Measurements from ENCODE around the gene PLXNA3.

Gene PLXNA3

DNA sequence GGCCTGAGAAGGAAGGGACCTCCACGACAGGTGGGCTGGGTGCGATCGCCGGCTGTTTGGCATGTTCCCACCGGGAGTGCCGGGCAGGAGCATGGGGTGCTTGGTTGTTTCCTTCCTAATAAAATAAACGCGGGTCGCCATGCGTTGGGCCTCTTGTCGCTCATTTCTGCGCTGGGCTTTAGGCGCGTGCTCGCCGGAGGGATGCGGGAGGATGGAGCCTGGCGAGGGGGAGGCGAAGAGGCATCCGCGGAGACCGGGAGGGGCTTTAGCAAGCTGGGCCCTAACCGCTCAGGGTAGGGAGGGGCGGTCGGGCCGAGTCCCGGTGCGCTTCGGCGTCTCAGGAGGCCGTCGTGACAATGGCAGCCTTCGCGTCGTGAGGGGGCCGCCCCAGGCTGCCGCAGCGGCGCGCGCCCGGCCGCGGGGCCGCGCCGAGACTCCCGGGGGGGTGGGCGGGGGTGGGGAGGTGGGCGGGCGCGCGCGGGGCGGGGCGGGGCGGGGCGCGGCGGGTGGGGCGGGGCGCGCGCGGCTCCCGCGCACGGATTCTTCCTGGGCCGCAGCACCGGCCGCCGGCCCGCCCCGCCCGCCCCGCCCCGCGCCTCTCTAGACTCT is 21.6 kb upstream of the PLXNA3 start:
- DNase-seq: peak; percentile 47

DNA sequence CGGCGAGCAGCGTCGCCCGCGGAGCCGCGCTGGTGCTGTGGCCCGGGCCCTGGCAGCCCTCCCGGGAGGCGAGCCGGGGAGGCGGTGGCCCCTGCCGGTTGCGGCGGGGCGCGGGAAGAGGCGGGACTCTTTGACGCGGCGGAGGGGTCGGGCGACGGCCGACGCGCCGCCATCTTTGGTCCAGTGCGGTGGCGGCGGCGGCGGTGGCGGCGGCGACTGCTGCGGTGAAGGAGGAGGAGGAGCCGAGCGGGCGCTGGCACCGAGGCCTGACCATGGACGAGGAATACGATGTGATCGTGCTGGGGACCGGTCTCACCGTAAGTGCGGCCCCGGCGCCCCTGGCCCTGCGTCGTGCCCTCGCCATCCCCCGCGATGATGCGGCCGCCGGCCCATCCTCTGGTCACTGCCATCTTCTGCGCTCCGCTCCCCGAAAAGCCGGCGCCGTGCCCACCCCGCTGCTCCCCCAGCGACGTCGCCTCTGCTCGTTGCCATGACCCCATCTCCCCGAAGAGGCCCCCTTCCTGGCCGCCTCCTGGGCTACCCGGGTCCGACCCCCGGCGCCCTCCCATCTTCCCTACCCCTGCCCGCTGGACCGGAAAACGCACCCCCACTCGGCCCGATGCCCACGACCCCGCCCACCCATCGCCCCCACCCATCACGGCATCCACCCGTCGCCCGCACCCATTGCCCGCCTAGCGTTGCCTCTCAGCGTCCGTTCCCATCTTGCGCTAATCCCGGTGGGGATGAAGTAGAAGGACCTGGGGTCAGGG is 20.9 kb upstream of the PLXNA3 start, which contains the start of gene GDI1:
GDI1 (plus strand) TSS at position 172 of the 770 bp plus-strand sequence; CDS start at position 273, 101 bp downstream.
- peak; percentile 43 for DNase-seq

- DNase-seq: no peak
Observed at GRCh38 chrX:154437971-154438893, 19.8 kb upstream of the PLXNA3 start.

DNA sequence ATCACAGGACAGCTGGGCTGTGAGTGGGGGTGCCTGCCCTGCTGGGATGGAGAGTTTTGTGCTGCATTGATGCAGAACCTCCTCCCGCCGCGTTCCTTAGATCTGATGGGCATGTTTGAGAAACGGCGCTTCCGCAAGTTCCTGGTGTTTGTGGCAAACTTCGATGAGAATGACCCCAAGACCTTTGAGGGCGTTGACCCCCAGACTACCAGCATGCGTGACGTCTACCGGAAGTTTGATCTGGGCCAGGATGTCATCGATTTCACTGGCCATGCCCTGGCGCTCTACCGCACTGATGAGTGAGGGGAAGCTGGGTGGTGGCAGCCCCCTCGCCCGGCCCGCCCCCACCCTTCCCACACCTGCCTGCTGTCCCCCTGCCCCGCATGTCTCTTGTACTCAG is 18.2 kb upstream of the PLXNA3 start:
- no peak for DNase-seq

- no peak for DNase-seq
Observed at GRCh38 chrX:154440623-154441357, 17.3 kb upstream of the PLXNA3 start.

GRCh38 chrX:154441564-154441963 is 16.5 kb upstream of the PLXNA3 start:
- no peak for DNase-seq

DNA sequence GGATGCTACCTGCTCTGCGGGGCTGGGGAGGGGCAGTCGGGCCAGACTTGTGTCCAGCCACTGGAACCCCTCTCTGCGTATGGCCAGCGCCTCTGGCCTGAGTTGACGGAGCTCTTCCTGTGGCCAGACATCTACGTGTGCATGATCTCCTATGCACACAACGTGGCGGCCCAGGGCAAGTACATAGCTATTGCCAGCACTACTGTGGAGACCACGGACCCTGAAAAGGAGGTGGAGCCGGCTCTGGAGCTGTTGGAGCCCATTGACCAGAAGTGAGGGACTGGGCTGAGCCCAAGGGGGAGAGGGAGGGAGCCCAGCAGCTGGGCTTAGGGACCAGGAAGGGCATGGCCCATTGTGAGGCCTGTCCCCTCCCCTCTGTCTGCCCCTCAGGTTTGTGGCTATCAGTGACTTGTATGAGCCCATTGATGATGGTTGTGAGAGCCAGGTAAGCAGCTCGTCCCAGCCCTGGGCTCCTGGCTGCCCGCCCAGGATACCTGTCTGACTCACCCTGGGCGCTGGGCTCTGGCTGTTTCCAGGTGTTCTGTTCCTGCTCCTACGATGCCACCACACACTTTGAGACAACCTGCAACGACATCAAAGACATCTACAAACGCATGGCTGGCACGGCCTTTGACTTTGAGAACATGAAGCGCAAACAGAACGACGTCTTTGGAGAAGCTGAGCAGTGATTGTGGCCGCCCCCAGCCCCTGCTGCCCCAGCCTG is 15.9 kb upstream of the PLXNA3 start:
- no peak for DNase-seq

DNA sequence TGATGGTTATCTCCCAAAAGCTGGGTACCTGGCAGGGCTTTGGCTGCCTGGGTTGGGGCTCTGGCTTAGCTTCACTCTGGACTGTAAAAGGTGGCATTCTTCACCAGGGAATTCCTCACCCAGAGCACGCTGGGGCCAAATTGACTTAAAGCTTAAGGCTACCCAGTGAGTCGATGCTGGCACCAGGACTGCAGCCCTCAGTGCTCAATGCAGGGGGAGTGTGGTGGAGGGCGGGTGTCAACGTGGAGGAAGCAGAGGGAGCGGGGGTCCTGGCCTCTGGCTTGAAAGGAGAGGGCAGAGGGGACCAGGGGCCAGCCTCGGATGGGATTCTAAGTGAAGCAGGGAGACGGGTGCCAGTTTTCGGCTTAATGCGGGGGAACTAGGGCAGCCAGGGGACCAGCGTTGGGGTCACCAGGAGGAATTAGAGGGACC is 14.6 kb upstream of the PLXNA3 start:
- DNase-seq: no peak

DNA sequence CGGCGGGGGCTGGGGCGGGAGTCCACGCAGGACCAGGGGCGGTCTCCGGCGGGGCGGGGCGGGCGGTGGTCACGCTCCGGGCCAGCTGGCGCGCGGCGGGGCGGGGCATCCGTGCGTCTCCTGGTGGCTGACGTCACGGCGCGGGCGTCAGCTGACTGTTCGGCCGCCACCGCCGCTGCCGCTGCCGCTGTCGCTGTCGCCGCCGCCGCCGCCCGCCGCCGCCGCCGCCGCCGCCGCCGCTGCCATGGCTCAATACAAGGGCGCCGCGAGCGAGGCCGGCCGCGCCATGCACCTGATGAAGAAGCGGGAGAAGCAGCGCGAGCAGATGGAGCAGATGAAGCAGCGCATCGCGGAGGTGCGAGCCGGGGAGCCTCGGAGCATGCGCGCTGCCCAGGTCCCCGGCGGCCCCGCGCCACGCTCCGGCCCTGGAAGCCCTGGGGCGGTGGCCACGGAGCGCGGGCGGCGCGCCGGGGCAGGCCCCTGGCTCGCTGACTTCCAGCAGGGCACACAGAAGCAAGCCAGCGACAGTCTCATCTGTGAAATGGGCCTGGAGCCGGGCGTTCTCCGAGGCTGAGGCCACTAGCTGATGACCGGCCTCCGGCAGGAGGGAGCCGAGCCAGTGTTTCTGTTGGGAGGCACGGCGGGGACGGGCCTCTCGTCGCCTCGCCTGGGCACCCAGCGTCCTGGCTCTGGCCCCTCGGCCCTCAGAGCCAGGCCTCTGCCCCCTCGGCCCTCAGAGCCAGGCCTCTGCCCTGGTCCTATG is 13.9 kb upstream of the PLXNA3 start, which contains the start of gene FAM50A:
FAM50A (plus strand) TSS at position 150 of the 763 bp plus-strand sequence; CDS start at position 245, 95 bp downstream.
- DNase-seq: peak; percentile 67

DNA sequence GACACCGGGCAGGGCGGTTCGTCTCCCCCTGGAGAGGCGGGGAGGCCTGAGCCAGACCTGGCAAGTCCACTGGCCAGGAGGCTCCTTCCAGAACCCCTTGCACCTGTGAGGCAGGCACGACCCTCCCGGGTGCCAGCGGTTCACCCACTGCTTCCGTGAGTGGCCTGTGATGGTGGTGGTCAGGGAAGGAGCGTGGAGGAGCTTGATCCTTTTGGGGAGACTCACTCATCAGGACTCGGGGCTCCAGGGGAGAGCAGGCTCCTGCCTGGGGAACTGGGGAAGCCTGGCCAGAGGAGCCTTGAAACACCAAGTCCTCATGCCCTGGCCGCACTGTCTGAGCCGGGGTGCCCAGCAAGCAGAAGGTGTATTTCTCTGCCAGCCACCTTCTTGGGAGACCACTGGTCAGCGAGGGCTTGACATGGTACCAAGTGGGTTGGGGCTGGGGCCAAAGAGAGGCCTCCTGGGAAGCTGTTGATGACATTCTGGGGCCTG is 13.3 kb upstream of the PLXNA3 start:
- DNase-seq: no peak

DNA sequence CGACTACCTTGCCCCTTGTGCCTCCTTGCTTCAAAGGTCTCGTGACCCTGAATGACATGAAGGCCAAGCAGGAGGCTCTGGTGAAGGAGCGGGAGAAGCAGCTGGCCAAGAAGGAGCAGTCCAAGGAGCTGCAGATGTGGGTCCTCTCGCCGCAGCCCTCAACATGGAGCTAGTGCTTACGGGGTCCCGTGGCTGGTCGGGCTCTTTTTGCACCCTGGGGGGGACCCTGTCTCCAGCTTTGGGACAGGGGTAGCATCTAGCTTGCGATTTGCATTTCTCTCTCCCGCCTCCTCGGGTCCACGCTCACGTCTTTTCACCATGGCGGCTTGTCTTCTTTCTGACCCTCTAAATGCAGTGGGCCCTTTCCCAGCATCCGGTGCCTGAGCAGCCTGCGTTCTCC is 12.3 kb upstream of the PLXNA3 start:
- no peak for DNase-seq

DNA sequence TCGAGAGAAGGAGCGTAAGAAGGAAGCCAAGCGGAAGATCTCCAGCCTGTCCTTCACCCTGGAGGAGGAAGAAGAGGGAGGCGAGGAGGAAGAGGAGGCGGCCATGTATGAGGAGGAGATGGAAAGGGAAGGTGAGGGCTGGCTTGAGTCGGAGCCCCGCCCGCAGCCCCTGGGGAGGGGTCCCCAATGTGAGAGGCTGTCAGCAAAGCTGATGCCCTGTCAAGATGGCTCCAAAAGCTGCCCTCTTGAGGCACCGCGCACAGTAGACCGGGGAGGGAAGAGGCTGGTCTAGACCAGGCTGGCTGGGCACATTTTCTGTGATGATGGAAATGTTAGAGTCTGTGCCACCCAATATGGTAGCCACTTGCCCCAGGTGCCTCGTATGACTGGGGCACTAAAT is 11.7 kb upstream of the PLXNA3 start:
- no peak for DNase-seq

DNA sequence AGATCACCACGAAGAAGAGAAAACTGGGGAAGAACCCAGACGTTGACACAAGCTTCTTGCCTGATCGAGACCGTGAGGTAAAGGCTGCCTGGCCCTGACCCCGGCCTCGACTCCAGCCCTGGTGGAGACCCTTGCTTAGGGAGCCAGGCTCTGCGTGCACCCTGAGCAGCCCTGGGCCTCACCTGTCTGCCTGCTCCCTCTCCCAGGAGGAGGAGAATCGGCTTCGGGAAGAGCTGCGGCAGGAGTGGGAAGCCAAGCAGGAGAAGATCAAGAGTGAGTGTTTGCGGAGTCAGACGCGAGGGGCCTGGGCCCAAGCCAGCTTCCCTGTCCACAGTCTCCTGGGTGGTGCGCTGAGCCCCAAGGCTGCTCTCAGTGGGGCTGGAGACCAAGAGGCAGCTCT is 9.6 kb upstream of the PLXNA3 start:
- no peak for DNase-seq

DNA sequence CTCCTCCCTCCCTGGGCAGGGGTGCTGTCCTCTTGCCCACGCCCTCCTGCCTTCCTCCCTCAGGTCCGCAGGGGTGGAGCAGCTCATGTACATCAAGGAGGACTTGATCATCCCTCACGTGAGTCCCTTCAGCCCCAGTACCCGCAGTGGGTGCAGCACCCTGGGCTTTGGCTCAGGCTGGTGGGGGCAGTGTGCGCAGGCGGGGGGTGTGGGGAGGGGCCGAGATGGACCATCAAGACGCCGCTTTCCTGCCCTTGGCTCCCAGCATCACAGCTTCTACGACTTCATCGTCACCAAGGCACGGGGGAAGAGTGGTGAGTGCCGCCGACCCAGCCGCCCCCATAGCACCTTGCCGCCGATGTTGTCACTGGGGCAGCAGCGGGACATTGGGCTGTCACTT is 8.5 kb upstream of the PLXNA3 start:
- DNase-seq: no peak

GRCh38 chrX:154450312-154450711 is 7.8 kb upstream of the PLXNA3 start:
- no peak for DNase-seq

DNA sequence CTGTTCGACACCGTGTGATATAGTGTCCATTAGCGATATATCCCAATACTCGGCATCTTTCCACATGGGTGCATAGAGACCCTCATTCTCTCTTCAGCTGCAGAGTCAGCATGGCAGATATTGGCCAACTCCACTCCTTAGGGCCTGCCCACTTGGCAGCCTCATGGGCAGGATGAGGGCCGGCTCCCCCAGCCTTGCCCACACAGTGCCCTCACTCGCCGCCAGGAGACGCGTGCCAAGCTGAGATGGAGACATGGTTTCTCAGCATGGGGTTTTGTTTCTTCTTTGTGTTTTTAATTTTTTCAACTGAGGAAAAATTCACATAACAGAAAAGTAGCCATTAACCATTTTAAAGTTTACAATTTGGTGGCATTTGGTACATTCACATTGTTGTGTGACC is 5.3 kb upstream of the PLXNA3 start:
- DNase-seq: no peak

DNA sequence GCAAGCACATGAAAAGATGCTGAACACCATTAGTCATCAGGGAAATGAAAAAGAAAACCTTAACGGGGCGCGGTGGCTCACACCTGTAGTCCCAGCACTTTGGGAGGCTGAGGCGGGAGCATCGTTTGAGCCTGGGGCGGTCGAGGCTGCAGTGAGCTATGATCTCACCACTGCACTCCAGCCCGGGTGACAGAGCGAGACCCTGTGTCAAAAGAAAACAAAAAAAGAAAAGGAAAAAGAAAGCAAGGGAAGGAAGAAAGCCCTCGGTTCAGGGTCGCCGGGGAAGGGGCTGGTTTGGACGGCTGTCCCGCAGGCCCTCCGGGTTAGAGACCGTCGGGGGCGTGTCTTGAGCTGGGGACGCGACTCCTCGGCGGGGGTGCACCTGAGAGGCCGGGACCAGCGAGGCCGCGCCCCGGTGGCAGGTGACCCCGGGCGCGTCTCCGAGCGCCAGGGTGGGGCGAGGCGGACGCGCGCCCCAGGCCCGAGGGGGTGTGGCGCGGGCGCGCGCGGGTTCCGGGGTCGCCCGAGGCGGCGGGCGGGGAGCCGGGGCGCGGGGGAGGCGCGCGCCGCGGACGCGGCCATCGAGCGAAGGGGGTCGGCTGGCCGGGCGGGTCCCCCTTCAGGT is 478 bp upstream of the PLXNA3 start:
- DNase-seq: peak; percentile 25

DNA sequence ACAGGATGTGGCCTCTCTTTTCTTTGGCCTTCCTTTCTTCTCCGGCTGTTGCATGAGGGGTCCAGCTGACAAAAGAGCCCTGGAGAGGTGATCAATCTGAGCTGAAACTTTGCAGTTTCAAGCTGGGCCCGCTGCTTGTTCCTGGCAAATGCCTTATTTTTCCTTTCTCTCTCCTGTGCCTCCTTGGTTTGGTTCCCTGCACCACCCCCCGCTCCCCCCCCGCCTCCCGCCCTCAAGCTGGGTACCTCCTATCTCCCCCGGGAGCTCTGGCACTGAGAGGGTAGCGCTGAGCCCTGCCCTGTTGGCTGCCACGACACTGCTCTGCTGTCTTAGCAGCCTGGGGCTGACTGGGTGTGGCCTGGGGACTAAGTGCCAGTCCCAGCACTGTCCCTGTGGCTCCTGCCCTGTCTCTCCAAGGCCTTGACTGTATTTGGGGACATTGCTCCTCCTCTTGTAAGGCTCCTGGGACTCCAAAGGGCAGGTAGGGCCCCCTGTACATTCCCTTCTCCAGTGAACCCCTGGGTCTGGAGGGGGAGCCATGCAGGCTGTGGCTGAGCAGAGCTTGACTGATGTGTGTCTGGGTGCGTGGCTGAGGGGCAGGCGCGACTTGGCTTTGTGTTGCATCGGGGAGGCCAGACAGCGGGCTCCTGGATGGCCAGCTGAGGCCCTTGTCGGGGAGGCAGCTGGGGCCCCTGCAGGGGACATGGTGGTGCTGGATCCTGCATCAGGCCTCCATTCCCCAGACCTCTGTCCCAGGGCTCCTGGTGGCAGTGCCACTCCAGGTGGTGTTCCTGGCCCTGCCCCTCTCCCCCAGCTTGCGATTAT is 1.1 kb downstream of the PLXNA3 start:
- DNase-seq: no peak

GRCh38 chrX:154459832-154460231 is 1.8 kb downstream of the PLXNA3 start:
- no peak for DNase-seq

DNA sequence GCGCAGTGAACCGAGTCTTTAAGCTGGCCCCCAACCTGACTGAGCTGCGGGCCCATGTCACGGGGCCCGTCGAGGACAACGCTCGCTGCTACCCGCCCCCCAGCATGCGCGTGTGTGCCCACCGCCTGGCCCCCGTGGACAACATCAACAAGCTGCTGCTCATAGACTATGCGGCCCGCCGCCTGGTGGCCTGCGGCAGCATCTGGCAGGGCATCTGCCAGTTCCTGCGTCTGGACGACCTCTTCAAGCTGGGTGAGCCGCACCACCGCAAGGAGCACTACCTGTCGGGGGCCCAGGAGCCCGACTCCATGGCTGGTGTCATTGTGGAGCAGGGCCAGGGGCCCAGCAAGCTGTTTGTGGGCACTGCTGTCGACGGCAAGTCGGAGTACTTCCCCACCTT is 2.2 kb downstream of the PLXNA3 start:
- DNase-seq: no peak

All from stimulated activated naive CD4-positive, alpha-beta T cell treated with Interleukin-2 at 50 U/mL for 16 hours (primary cell).